GM23338 (cell line): Measurements from ENCODE around the gene GRIK4.

Experiments
- CTCF ChIP-seq, 2 experiments: fragments of 200-600 bp in 1 of 2; sonication (generic) in 1 of 2; conservative IDR thresholded peaks; 2 replicates each; pipeline versions ENCODE4 v1.5.1 to v1.6.1; 2016 to 2017; ENCODE audit warnings: antibody characterized with exemption in 2 of 2, low read depth in 2 of 2, mild to moderate bottlenecking in 2 of 2, moderate library complexity in 1 of 2
- ETS1 ChIP-seq: IDR thresholded peaks from 2 replicates; pipeline ENCODE4 v1.6.1; 2016; ENCODE audit warnings: antibody characterized with exemption
- EZH2 ChIP-seq: fragments of 200-600 bp; sonication (generic); IDR thresholded peaks from one replicate; pipeline ENCODE4 v1.8.0; 2017; ENCODE audit warnings: antibody characterized with exemption, mild to moderate bottlenecking, low read depth; ENCODE audit not compliant: unreplicated experiment
- EZH2phosphoT487 ChIP-seq: fragments of 200-600 bp; sonication (generic); IDR thresholded peaks from one replicate; pipeline ENCODE4 v1.8.1; 2018; ENCODE audit warnings: antibody characterized with exemption; ENCODE audit not compliant: unreplicated experiment
- JUNB ChIP-seq: IDR thresholded peaks from one replicate; pipeline ENCODE4 v1.6.1; 2016; ENCODE audit warnings: antibody characterized with exemption; ENCODE audit not compliant: unreplicated experiment
- NANOG ChIP-seq: IDR thresholded peaks from 2 replicates; pipeline ENCODE4 v1.6.1; 2016; ENCODE audit warnings: antibody characterized with exemption, borderline replicate concordance
- POLR2AphosphoS5 ChIP-seq: IDR thresholded peaks from 2 replicates; pipeline ENCODE4 v1.6.1; 2016; ENCODE audit warnings: antibody characterized with exemption, low read depth
- REST ChIP-seq: IDR thresholded peaks from one replicate; pipeline ENCODE4 v1.6.1; 2018; ENCODE audit warnings: antibody characterized with exemption; ENCODE audit not compliant: unreplicated experiment
- STAT1 ChIP-seq: IDR thresholded peaks from one replicate; pipeline ENCODE4 v1.6.1; 2016; ENCODE audit warnings: antibody characterized with exemption; ENCODE audit not compliant: unreplicated experiment

GRCh38 chr11:120823159-120823558 lies 311.6 kb downstream of the GRIK4 start:
- no peak for TF ChIP-seq REST
- no peak for TF ChIP-seq CTCF (conservative IDR thresholded peaks at IDR 0.05; ENCODE audit: low read depth in 2 of 2)
- TF ChIP-seq STAT1 = no peak
- TF ChIP-seq NANOG = no peak
- TF ChIP-seq POLR2AphosphoS5 = no peak
- no peak for TF ChIP-seq EZH2
- no peak for TF ChIP-seq JUNB
- TF ChIP-seq EZH2phosphoT487 = no peak
- TF ChIP-seq ETS1 = no peak
